PC-3 (cell line): ENCODE measurements around the gene MXD3. TPM values are rescaled to one million over a fixed set of nuclear protein-coding genes. Genes with fewer than 3 reads are reported as not detected.

Experiments
- ATAC-seq: fragments of 200-7000 bp; cut with Tn5 transposase; 2 replicates; pipeline ENCODE4 v1.9.1; 2020; ENCODE audit warnings: mild to moderate bottlenecking, moderate library complexity
- BruUV-seq: library from RNA; stranded (reverse); fragments of 400-500 nt; replicated peaks from 2 replicates; lab custom pipeline; 2021; lab: Mats Ljungman, UMichigan
- CTCF ChIA-PET: fragments of 300-600 bp; sonication (Branson Sonifier 250); formaldehyde crosslinking; loops from one replicate; lab custom pipeline; 2022; ENCODE audit warnings: antibody characterized with exemption; lab: Charles Lee
- POLR2A ChIA-PET: fragments of 300-600 bp; sonication (Branson Sonifier 250); formaldehyde crosslinking; loops from one replicate; lab custom pipeline; 2022; ENCODE audit warnings: antibody characterized with exemption; ENCODE audit not compliant: unreplicated experiment; lab: Charles Lee
- DNase-seq: peaks from one replicate; pipeline ENCODE4 v3.0.0-alpha.2; 2015
- H2AFZ ChIP-seq: fragments of 300-600 bp; sonication (generic); 2 replicates; pipeline ENCODE4 v1.6.0; 2016; ENCODE audit warnings: antibody characterized with exemption, low read length
- H3F3A ChIP-seq: fragments of 300-600 bp; sonication (generic); one replicate; pipeline ENCODE4 v1.6.0; 2017; ENCODE audit warnings: antibody characterized with exemption, low read length, control low read depth, mild to moderate bottlenecking; ENCODE audit not compliant: unreplicated experiment
- H3K27ac ChIP-seq: fragments of 300-600 bp; sonication (generic); 2 replicates; pipeline ENCODE4 v1.5.1; 2016; ENCODE audit warnings: mild to moderate bottlenecking, low read length
- H3K27me3 ChIP-seq: fragments of 300-600 bp; sonication (generic); 2 replicates; pipeline ENCODE4 v1.6.1; 2016; ENCODE audit warnings: low read length, mixed read lengths
- H3K36me3 ChIP-seq: fragments of 300-600 bp; sonication (generic); 2 replicates; pipeline ENCODE4 v1.6.1; 2016; ENCODE audit warnings: low read depth, mixed run types, low read length, mixed read lengths
- H3K4me1 ChIP-seq: fragments of 300-600 bp; sonication (generic); 2 replicates; pipeline ENCODE4 v1.5.1; 2016; ENCODE audit warnings: low read length; ENCODE audit not compliant: insufficient read depth
- H3K4me2 ChIP-seq: fragments of 300-600 bp; sonication (generic); 2 replicates; pipeline ENCODE4 v1.6.0; 2016; ENCODE audit warnings: low read length
- H3K4me3 ChIP-seq: fragments of 300-600 bp; sonication (generic); 2 replicates; pipeline ENCODE4 v1.5.1; 2016; ENCODE audit warnings: mild to moderate bottlenecking, low read length, mixed read lengths
- H3K79me2 ChIP-seq: fragments of 300-600 bp; sonication (generic); 2 replicates; pipeline ENCODE4 v1.6.1; 2017; ENCODE audit warnings: low read length, mixed read lengths
- H3K9ac ChIP-seq: fragments of 300-600 bp; sonication (generic); 2 replicates; pipeline ENCODE4 v1.6.0; 2016; ENCODE audit warnings: mild to moderate bottlenecking, low read length
- H3K9me2 ChIP-seq: fragments of 300-600 bp; sonication (generic); replicated peaks from 2 replicates; pipeline ENCODE4 v1.6.1; 2016; ENCODE audit warnings: mixed run types, low read length, mixed read lengths
- H3K9me3 ChIP-seq: fragments of 300-600 bp; sonication (generic); 2 replicates; pipeline ENCODE4 v1.6.1; 2016; ENCODE audit warnings: low read length, mixed read lengths
- H4K20me1 ChIP-seq: fragments of 300-600 bp; sonication (generic); 2 replicates; pipeline ENCODE4 v1.6.1; 2016; ENCODE audit warnings: low read length, mixed read lengths
- CTCF ChIP-seq: fragments of 300-600 bp; sonication (generic); conservative IDR thresholded peaks from 2 replicates; pipeline ENCODE4 v1.5.1; 2017; ENCODE audit warnings: antibody characterized with exemption, low read depth, mild to moderate bottlenecking, low read length
- EZH2 ChIP-seq: fragments of 300-600 bp; sonication (generic); IDR thresholded peaks from one replicate; pipeline ENCODE4 v1.6.1; 2017; ENCODE audit warnings: antibody characterized with exemption, mild to moderate bottlenecking, low read length; ENCODE audit not compliant: unreplicated experiment
- EZH2phosphoT487 ChIP-seq: fragments of 300-600 bp; sonication (generic); IDR thresholded peaks from 2 replicates; pipeline ENCODE4 v1.6.1; 2018; ENCODE audit warnings: mild to moderate bottlenecking, antibody characterized with exemption, low read length, borderline replicate concordance
- intact Hi-C: fragments of 100-400 bp; cut with micrococcal nuclease; formaldehyde crosslinking; loops from 2 replicates; pipeline ENCODE4 v1.9.0; 2023
- total RNA-seq: library from RNA; depleted of rRNA; stranded (reverse); fragments of >200 nt; gene quantifications from 2 replicates; pipeline ENCODE4 v1.2.3, GENCODE V29; 2014

The MXD3 gene
- total RNA-seq, 1 experiment from 2014 or later: 45.7 TPM

GRCh38 chr5:177359451-177359851 is 47.8 kb upstream of the MXD3 start:
- no peak overlapping the region for H2AFZ ChIP-seq
- no peak overlapping the region for H3K4me2 ChIP-seq
- DNase-seq: no peak
- H3K4me3 ChIP-seq: no peak overlapping the region
- H3K9me2 ChIP-seq: no peaks in the 10 kb centered on the region
- no peak for ATAC-seq
- TF ChIP-seq EZH2phosphoT487: no peak
- TF ChIP-seq EZH2: no peak
- TF ChIP-seq CTCF: no peak
- intact Hi-C loops: no loop called here
- no peak overlapping the region for H3K27ac ChIP-seq
- POLR2A ChIA-PET: no interaction called here
- peaks cover 27% of the 10 kb centered on the region for H3K4me1 ChIP-seq
- H4K20me1 ChIP-seq: no peaks in the 10 kb centered on the region
- no peaks in the 10 kb centered on the region for H3K9me3 ChIP-seq
- no peaks in the 10 kb centered on the region for H3F3A ChIP-seq
- no peaks in the 10 kb centered on the region for H3K27me3 ChIP-seq
- CTCF ChIA-PET: no interaction called here
- H3K9ac ChIP-seq: no peak overlapping the region
- BruUV-seq: no TSS peak
- H3K36me3 ChIP-seq: no peaks in the 10 kb centered on the region
- H3K79me2 ChIP-seq: no peaks in the 10 kb centered on the region

- no peaks in the 10 kb centered on the region for H3K79me2 ChIP-seq
- CTCF ChIA-PET: interaction anchor here (1.2 kb wide), 1 partner anchor 12 kb away, joined by 4 read pairs; no protein-coding TSS in a partner anchor
- H3K9ac ChIP-seq: peak overlapping the region; percentile 67
- no peak overlapping the region for H3K27ac ChIP-seq
- POLR2A ChIA-PET: interaction anchor here (0.6 kb wide), 1 partner anchor 11 kb away, joined by 3 read pairs; no protein-coding TSS in a partner anchor
- peaks cover 18% of the 10 kb centered on the region for H3K4me1 ChIP-seq
- no peaks in the 10 kb centered on the region for H3K9me3 ChIP-seq
- H3F3A ChIP-seq: no peaks in the 10 kb centered on the region
- DNase-seq (no peak), ATAC-seq (no peak)
- H3K4me2 ChIP-seq: peak overlapping the region; percentile 87
- H4K20me1 ChIP-seq: no peaks in the 10 kb centered on the region
- no peaks in the 10 kb centered on the region for H3K27me3 ChIP-seq
- H3K36me3 ChIP-seq: no peaks in the 10 kb centered on the region
- peak overlapping the region; percentile 73 for H3K4me3 ChIP-seq
- TF ChIP-seq CTCF: no peak
- TF ChIP-seq EZH2: no peak
- no peak for TF ChIP-seq EZH2phosphoT487
- peak overlapping the region; percentile 92 for H2AFZ ChIP-seq
- intact Hi-C loops: no loop called here
- H3K9me2 ChIP-seq: no peaks in the 10 kb centered on the region
- no TSS peak for BruUV-seq
These were observed 46.7 kb upstream of the MXD3 start for GRCh38 chr5:177358370-177358819.
